Hepatocyte (in vitro differentiated cells): ENCODE measurements around the gene ARHGEF10L. TPM values are rescaled to one million over a fixed set of nuclear protein-coding genes. Genes with fewer than 3 reads are reported as not detected.

ENCODE experiments used
- DNase-seq: peaks from one replicate; pipeline ENCODE4 v3.0.0-alpha.2; 2016; ENCODE audit warnings: low spot score
- H2AFZ ChIP-seq: fragments of 200-600 bp; sonication (generic); 2 replicates; pipeline ENCODE4 v1.6.0; 2016; ENCODE audit warnings: antibody characterized with exemption, mild to moderate bottlenecking
- H3K27ac ChIP-seq: fragments of 200-600 bp; sonication (generic); 2 replicates; pipeline ENCODE4 v1.5.1; 2016; ENCODE audit warnings: mild to moderate bottlenecking
- H3K27me3 ChIP-seq: fragments of 200-600 bp; sonication (generic); 2 replicates; pipeline ENCODE4 v1.6.1; 2016
- H3K36me3 ChIP-seq: fragments of 200-600 bp; sonication (generic); replicated peaks from 2 replicates; pipeline ENCODE4 v1.5.1; 2016; ENCODE audit warnings: low read depth; ENCODE audit not compliant: insufficient read depth
- H3K4me1 ChIP-seq: fragments of 200-600 bp; sonication (generic); 2 replicates; pipeline ENCODE4 v1.5.1; 2016; ENCODE audit warnings: mild to moderate bottlenecking, moderate library complexity; ENCODE audit not compliant: insufficient read depth
- H3K4me2 ChIP-seq: fragments of 200-600 bp; sonication (generic); 2 replicates; pipeline ENCODE4 v1.6.0; 2016
- H3K4me3 ChIP-seq: fragments of 200-600 bp; sonication (generic); 2 replicates; pipeline ENCODE4 v1.5.1; 2016; ENCODE audit warnings: mild to moderate bottlenecking
- H3K79me2 ChIP-seq: fragments of 200-600 bp; sonication (generic); 2 replicates; pipeline ENCODE4 v1.6.0; 2017; ENCODE audit warnings: mild to moderate bottlenecking
- H3K9me2 ChIP-seq: fragments of 200-600 bp; sonication (generic); replicated peaks from 2 replicates; pipeline ENCODE4 v1.6.0; 2017; ENCODE audit warnings: mild to moderate bottlenecking; ENCODE audit not compliant: insufficient read depth
- H3K9me3 ChIP-seq: fragments of 200-600 bp; sonication (generic); 2 replicates; pipeline ENCODE4 v1.5.1; 2016; ENCODE audit warnings: low read depth, mild to moderate bottlenecking
- H4K20me1 ChIP-seq: fragments of 200-600 bp; sonication (generic); 2 replicates; pipeline ENCODE4 v1.6.0; 2016; ENCODE audit warnings: mild to moderate bottlenecking; ENCODE audit not compliant: insufficient read depth, poor library complexity, severe bottlenecking
- EZH2 ChIP-seq: fragments of 200-600 bp; sonication (generic); IDR thresholded peaks from 2 replicates; pipeline ENCODE4 v1.6.1; 2016; ENCODE audit warnings: antibody characterized with exemption, mild to moderate bottlenecking, borderline replicate concordance
- EZH2phosphoT487 ChIP-seq: fragments of 200-600 bp; sonication (generic); IDR thresholded peaks from one replicate; pipeline ENCODE4 v1.6.1; 2018; ENCODE audit warnings: antibody characterized with exemption, mild to moderate bottlenecking, low read depth, moderate library complexity; ENCODE audit not compliant: unreplicated experiment, severe bottlenecking
- WGBS: methylation state at CpG from one replicate; pipeline ENCODE4 v1.1.6; 2016; ENCODE audit warnings: low lambda C conversion rate; ENCODE audit errors: missing lambda C conversion rate; 5-methylcytosine and 5-hydroxymethylcytosine counted together
- polyA plus RNA-seq: library from polyadenylated mRNA; unstranded; fragments of >200 nt; fragmentation: Nextera tagmentation; extraction: Ambion mirVana; gene quantifications from 2 replicates; pipeline ENCODE4 v1.2.1, GENCODE V29; 2016
- total RNA-seq: library from RNA; depleted of rRNA; stranded (reverse); fragments of >200 nt; gene quantifications from 2 replicates; pipeline ENCODE4 v1.2.3, GENCODE V29; 2014
- TF ChIP-seq, protein P1 (sequence below): fragments of 200-600 bp; sonication (generic); IDR thresholded peaks from 2 replicates; pipeline ENCODE4 v1.5.1; 2016; ENCODE audit warnings: antibody characterized with exemption, mild to moderate bottlenecking; ENCODE audit not compliant: poor library complexity

Gene ARHGEF10L
- total and polyA plus RNA-seq, 2 experiments from 2014 or later = 40.4 to 48.3 TPM

DNA sequence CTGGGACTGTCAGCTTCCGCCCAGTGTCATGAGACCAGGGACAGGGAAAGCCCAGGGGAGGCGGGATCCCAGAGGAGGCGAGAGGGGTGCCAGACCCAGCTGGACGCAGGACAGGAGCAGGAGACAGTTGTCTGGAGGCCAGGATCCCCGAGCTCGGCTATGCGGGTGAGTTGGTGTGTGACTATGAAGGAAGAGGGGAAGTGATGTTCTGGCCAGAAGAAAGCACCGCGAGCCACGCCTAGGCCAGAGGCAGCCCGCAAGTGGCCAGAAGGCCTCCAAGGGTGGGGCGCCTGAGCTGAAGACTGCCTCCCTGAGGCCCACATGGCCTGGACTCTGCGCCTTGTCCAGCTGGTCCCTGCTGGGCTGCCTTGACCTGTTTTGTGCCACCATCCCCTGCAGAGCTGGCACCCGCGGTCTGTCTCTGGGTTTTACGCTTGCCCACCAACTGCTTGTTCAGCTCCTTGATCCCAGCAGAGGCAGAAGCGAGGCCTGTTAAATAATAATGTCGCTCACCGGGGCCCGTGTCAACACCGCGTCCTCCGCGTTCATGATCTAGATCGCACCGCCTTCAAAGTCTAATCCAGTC, 130.5 kb downstream of the ARHGEF10L start:
- no peak for DNase-seq
- WGBS = 93% methylated on average over 26 of the region's 26 CpGs
- Histone ChIP-seq H3K36me3 (no peaks in the 10 kb centered on the region), H3K9me2 (no peaks in the 10 kb centered on the region), H4K20me1 (peaks cover 25% of the 10 kb centered on the region), H2AFZ (no peak overlapping the region), H3K4me3 (no peak overlapping the region), H3K4me2 (no peak overlapping the region), H3K9me3 (no peaks in the 10 kb centered on the region), H3K27ac (no peak overlapping the region), H3K4me1 (no peaks in the 10 kb centered on the region), H3K27me3 (no peaks in the 10 kb centered on the region), H3K79me2 (no peaks in the 10 kb centered on the region)
- TF ChIP-seq EZH2 (no peak), EZH2phosphoT487 (no peak)
- TF ChIP-seq, protein P1, sequence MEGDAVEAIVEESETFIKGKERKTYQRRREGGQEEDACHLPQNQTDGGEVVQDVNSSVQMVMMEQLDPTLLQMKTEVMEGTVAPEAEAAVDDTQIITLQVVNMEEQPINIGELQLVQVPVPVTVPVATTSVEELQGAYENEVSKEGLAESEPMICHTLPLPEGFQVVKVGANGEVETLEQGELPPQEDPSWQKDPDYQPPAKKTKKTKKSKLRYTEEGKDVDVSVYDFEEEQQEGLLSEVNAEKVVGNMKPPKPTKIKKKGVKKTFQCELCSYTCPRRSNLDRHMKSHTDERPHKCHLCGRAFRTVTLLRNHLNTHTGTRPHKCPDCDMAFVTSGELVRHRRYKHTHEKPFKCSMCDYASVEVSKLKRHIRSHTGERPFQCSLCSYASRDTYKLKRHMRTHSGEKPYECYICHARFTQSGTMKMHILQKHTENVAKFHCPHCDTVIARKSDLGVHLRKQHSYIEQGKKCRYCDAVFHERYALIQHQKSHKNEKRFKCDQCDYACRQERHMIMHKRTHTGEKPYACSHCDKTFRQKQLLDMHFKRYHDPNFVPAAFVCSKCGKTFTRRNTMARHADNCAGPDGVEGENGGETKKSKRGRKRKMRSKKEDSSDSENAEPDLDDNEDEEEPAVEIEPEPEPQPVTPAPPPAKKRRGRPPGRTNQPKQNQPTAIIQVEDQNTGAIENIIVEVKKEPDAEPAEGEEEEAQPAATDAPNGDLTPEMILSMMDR = no peak

DNA sequence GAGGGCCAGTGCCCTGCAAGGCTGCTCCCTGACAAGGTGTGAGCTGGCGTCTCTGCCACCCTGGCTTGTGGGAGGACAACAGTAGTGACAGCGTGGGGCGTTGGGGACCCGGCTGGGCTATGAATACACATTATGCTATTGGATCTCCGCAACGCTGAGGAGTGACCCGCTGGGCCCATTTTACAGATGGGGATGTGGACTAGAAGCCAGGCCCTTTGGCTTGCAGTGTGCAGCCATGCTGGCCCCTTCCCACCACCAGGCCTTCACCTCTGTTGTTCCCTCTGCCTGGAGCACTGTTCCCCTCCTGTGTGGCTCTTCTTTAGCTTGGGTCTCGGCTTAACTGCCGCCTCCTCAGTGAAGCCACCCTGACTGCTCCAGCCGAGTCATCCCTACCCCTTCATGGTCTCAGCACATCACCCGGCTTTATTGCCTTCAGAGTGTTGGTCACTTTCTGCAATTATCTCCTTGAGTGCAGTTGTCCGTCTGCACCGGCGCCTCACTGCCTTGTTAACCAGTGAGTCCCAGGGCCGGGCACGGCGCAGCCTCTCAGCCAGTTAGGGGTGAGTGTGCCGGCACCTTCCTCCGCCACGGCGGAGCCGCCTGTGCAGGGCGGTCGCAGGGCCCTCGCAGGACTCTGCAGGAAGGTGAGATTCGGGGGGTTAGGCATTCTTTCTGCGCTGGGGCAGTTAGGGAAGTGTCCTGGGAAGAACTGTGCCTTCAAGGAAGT, 131.3 kb downstream of the ARHGEF10L start:
- Histone ChIP-seq H4K20me1 (peaks cover 27% of the 10 kb centered on the region), H3K9me2 (no peaks in the 10 kb centered on the region), H3K27me3 (no peaks in the 10 kb centered on the region), H3K27ac (no peak overlapping the region), H3K79me2 (no peaks in the 10 kb centered on the region), H2AFZ (no peak overlapping the region), H3K4me2 (no peak overlapping the region), H3K4me1 (no peaks in the 10 kb centered on the region), H3K4me3 (no peak overlapping the region), H3K9me3 (no peaks in the 10 kb centered on the region), H3K36me3 (no peaks in the 10 kb centered on the region)
- DNase-seq = no peak
- no peak for TF ChIP-seq EZH2phosphoT487
- TF ChIP-seq, protein P1 = no peak
- TF ChIP-seq EZH2 = no peak
- 91% methylated on average over 27 of the region's 27 CpGs for WGBS

DNA sequence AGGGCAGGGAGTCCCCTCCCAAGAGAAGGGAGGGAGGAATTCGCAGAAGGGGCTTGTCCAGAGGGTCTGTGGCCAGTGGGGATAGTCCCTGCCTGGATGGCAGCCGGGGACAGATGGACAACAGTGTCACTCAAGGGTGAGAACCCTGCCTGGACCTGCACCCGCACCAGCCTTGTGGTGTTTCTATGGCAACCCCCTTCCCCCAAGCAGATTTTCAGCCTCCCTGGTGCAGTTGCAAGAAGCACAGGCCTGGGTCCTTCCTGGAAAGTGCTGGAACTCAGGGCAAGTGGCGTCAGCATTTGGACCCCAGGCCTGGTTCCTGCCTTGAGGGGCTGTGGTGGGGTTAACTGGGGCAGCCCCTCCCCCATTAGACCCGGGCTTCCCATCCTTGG, 131.8 kb downstream of the ARHGEF10L start:
- Histone ChIP-seq H3K27ac (no peak overlapping the region), H3K4me3 (no peak overlapping the region), H3K36me3 (no peaks in the 10 kb centered on the region), H4K20me1 (peaks cover 27% of the 10 kb centered on the region), H3K79me2 (no peaks in the 10 kb centered on the region), H3K9me3 (no peaks in the 10 kb centered on the region), H3K4me2 (no peak overlapping the region), H3K27me3 (no peaks in the 10 kb centered on the region), H3K9me2 (no peaks in the 10 kb centered on the region), H2AFZ (no peak overlapping the region), H3K4me1 (no peaks in the 10 kb centered on the region)
- no peak for TF ChIP-seq EZH2
- WGBS = 64% methylated on average over 5 of the region's 5 CpGs
- DNase-seq = no peak

DNA sequence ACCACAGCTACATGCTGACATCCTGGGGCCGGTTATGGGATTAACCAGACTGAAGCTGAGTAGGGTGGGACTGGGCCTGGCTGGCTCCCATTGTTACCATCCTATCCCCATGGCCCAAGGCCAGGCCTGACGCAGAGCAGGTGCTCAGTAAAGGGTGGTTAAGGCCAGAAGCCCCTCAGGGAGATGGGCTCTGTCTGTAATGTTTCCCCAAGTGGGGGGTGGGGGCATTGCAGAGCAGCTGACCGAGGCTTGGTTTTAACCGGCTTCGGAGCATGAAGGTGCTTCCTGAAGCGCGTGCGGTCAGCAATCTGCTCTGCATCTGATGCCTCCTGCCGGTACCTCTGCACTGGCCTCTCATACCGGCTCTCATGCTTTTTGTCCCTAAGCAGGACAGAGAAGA, 132.2 kb downstream of the ARHGEF10L start:
- Histone ChIP-seq H3K36me3 (no peaks in the 10 kb centered on the region), H2AFZ (no peak overlapping the region), H3K9me2 (no peaks in the 10 kb centered on the region), H3K27ac (no peak overlapping the region), H3K79me2 (no peaks in the 10 kb centered on the region), H3K9me3 (no peaks in the 10 kb centered on the region), H3K27me3 (no peaks in the 10 kb centered on the region), H3K4me2 (no peak overlapping the region), H4K20me1 (peaks cover 27% of the 10 kb centered on the region), H3K4me1 (no peaks in the 10 kb centered on the region), H3K4me3 (no peak overlapping the region)
- WGBS = 66% methylated on average over 10 of the region's 10 CpGs
- no peak for DNase-seq
- no peak for TF ChIP-seq EZH2
- no peak for TF ChIP-seq EZH2phosphoT487
- TF ChIP-seq, protein P1 = no peak
